Activated CD8-positive, alpha-beta memory T cell treated with anti-CD3 and anti-CD28 coated beads, Interleukin-2, amount 50 U/mL, for 1 hour (primary cell): ENCODE results near the gene PRICKLE1.
"Not testable (repeated sequence)": the region's sequence is repeated elsewhere in the genome, so short reads cannot be mapped to it uniquely, and the experiment has no call there.

Source experiments
- DNase-seq: peaks from one replicate; pipeline ENCODE4 v3.0.0-alpha.2; 2020; ENCODE audit errors: extremely low read depth

Gene PRICKLE1

GRCh38 chr12:42556917-42557316 lies 32.6 kb downstream of the PRICKLE1 start:
- no peak for DNase-seq

GRCh38 chr12:42552822-42553221 lies 36.7 kb downstream of the PRICKLE1 start:
- no peak for DNase-seq

- no peak for DNase-seq
Measured at GRCh38 chr12:42550800-42551199, 38.7 kb downstream of the PRICKLE1 start.

- no peak for DNase-seq
Measured at GRCh38 chr12:42546709-42547108, 42.8 kb downstream of the PRICKLE1 start.

- no peak for DNase-seq
Measured at GRCh38 chr12:42541965-42542364, 47.6 kb downstream of the PRICKLE1 start.

GRCh38 chr12:42541308-42541707 lies 48.2 kb downstream of the PRICKLE1 start:
- DNase-seq: not testable (repeated sequence)

- DNase-seq: no peak
Measured at GRCh38 chr12:42539696-42540095, 49.9 kb downstream of the PRICKLE1 start.

- DNase-seq: no peak
Measured at GRCh38 chr12:42538203-42538602, 51.3 kb downstream of the PRICKLE1 start.

GRCh38 chr12:42534184-42534838 lies 55.2 kb downstream of the PRICKLE1 start:
- no peak for DNase-seq

- DNase-seq: no peak
Measured at GRCh38 chr12:42530284-42530683, 59.3 kb downstream of the PRICKLE1 start.

GRCh38 chr12:42525444-42525843 lies 64.1 kb downstream of the PRICKLE1 start:
- DNase-seq: no peak

GRCh38 chr12:42524716-42525115 lies 64.8 kb downstream of the PRICKLE1 start:
- DNase-seq: no peak

GRCh38 chr12:42516573-42516972 lies 73.0 kb downstream of the PRICKLE1 start:
- DNase-seq: no peak

GRCh38 chr12:42511656-42512055 lies 77.9 kb downstream of the PRICKLE1 start:
- DNase-seq: no peak

- DNase-seq: no peak
Measured at GRCh38 chr12:42510823-42511222, 78.7 kb downstream of the PRICKLE1 start.

- DNase-seq: no peak
Measured at GRCh38 chr12:42508913-42509460, 80.6 kb downstream of the PRICKLE1 start.

GRCh38 chr12:42507565-42507964 lies 82.0 kb downstream of the PRICKLE1 start:
- no peak for DNase-seq

GRCh38 chr12:42507081-42507480 lies 82.5 kb downstream of the PRICKLE1 start:
- no peak for DNase-seq

- DNase-seq: no peak
Measured at GRCh38 chr12:42504049-42504448, 85.5 kb downstream of the PRICKLE1 start.

GRCh38 chr12:42502682-42503081 lies 86.9 kb downstream of the PRICKLE1 start:
- no peak for DNase-seq

- DNase-seq: no peak
Measured at GRCh38 chr12:42498549-42499247, 90.8 kb downstream of the PRICKLE1 start.

GRCh38 chr12:42496886-42497285 lies 92.7 kb downstream of the PRICKLE1 start:
- DNase-seq: no peak

GRCh38 chr12:42495244-42495643 lies 94.3 kb downstream of the PRICKLE1 start:
- no peak for DNase-seq
